Femur (tissue), 1 donor: Measurements from ENCODE around the gene KRTAP29-1.
"Not testable (repeated sequence)": the region's sequence is repeated elsewhere in the genome, so short reads cannot be mapped to it uniquely, and the experiment has no call there.

Experiments used
- DNase-seq: peaks from one replicate; pipeline ENCODE4 v3.0.0-alpha.2; 2017

KRTAP29-1 gene

DNA sequence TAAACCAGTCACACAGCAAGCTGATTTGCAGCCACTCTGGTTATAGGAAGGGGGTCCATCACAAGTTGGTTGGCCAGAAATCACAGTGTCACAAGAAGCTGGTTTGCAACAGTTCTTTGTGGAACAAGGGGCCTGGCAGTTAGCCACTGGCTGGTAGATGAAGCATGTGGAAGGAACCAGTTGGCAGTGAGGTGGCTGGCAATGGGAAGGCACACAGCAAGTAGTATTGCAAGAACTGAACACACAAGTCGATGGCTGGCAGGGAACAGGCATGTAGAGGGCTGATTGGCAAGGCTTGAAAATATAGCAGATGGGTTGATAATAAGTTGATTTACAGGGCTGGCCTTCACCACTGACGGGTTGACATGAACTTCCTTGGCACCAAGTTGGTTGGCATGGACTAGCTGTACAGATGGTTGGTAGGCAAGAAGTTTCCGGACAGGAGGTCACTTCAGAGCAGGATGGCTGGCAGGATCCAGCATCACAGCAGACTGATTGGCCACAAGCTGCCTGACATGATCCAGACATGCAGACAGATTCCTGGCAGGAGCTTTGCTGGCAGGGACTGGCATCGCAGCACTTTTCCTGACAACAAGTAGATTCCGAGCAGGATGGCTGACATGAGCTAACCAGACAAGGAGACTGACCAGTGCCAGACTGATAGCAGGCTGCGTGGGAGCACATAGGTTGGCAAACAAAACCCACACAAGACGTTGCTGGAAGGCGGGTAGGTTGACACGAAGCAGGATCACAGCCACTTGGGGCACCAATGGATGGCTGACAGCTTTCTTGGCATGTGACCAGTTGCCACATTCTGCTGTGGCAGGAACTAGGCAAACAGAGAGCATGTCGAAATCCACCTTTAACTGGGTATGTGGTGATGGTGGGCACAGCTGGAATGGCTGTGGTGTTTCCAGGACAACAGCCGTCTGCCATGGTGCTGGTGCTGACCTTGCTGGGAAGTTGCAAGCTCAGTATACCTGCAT, at the start of gene KRTAP29-1:
Gene KRTAP29-1, minus strand, starts transcription at position 936 of the 986 bp plus-strand sequence. Its CDS starts 0 bp downstream, at position 936.
- no peak for DNase-seq

GRCh38 chr17:41351177-41351576, 48.5 kb upstream of the KRTAP29-1 start:
- DNase-seq: no peak

- not testable (repeated sequence) for DNase-seq
Observed at GRCh38 chr17:41350381-41350878, 47.8 kb upstream of the KRTAP29-1 start, which contains the start of gene KRT33A. TSS of gene KRT33A (minus strand) at chr17:41350828. CDS start at chr17:41350767, 61 bp downstream.

DNA sequence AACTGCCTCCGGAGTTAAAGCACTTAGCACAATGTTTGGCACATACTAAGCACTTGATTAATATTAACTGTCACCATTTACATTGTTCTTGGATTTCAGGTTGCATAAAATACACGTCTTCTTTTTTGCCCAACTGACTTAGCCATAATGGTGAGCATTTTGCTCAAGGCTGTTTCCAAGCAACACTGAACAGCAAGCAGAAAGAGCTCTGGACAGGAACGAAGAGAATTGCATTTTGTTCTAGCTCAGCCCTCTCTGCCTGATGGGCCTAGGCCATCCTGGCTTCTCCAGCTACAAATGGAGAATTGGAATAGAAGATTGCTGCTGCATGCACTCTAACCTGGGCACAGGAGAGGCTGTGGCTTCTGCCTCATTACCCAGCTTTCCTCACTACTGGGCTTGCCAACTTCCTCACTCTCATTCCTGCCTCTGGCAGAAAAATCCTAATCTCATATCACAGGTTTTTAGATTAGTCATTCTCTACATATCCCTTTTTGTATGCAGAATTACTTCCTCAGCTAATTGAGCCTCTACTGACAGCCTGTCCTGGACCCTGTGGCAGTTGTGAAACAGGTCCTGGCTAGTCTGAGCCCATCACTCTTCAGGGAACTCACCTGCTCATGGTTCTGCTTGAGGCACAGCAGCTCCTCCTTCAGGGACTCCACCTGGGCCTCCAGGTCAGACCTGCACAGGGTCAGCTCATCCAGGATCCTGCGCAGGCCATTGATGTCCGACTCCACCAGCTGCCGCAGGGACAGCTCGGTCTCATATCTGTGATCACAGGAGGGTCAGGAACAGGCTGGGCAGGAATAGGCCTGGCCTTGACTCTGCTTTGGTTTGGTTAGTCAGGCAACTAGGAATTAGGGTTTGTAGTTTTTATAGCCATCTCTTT, 45.5 kb upstream of the KRTAP29-1 start:
- no peak for DNase-seq

- DNase-seq: not testable (repeated sequence)
Observed at GRCh38 chr17:41346421-41346820, 43.8 kb upstream of the KRTAP29-1 start.

DNA sequence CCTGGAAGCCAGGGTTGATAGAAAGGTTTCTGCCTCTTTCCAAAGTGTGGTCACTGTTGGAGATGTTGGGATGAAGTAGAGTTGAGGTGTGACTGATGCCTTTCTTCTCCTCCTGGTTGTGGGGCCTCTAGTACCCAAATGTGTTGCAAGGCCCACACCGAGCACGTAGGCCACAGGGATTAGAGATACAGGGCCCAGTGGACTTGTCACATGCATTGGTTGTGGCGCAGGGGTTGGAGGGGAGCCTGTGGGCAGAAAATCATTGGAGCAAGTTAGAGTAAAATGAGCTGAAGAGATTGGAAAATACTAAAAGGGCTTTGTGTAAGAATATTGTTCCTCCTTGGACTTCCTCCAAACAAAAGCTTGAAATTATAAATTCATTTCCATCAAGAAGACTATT, 43.3 kb upstream of the KRTAP29-1 start:
- no peak for DNase-seq

GRCh38 chr17:41343029-41343428, 40.4 kb upstream of the KRTAP29-1 start:
- no peak for DNase-seq

DNA sequence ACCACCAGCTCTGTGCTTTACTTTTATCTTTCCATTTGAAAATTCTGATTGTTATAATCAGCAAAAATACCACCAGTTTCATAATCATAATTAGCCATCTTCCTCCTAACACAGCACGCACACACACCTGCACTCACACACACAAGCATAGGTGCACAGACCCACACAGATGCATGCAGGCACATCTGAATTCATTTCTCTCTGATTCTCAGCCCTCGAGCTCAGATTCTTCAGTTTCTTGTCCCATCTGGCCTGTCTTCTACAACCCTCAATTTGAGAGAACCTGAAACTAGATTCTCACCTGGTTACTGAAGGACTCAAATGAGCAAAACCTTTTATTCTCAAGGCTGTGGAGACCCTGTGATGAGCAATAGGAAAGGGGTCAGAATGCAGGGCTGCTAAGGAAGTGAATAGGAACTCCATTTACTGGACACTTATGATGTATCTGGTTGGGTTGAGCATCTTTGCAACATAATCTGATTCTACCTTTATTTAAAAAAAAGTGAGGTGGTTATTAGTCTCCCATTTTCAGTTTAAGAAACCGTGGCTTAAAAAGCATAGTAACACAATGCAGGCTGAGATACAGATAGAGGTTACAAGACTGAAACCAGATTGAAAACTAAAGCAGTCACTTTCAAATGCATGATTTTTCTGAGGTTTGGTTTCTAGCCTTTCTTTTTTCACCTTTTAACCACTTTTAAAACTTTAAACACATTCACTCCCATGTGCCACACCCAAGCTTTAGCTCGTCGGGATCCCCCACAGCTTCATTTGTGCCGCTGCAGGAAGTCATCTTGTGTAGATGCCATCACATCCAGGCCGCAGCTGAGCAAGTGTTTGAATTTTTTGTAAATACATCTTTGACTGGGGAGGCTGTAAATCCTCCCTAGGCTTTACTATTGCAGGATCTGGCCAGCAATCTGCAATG, 38.5 kb upstream of the KRTAP29-1 start:
- DNase-seq: no peak

DNA sequence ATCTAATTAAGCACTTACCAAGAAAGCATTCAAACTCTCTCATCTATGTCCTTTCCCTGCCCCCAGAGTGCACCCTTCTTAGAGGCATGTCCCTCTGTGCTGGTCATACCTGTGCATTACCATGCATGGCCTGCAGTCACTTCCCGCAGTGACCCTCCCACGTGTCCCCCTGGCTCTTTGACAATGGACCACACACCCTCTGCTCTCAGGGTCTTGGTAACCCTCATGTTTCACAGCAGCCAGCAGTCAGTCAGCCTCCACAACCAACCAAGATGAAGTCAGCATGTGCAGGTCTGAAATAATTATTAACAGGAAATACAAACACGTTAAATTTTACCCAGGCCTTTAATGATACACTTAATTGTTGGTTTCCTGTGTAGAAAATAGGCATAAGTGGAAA, 37.8 kb upstream of the KRTAP29-1 start:
- no peak for DNase-seq

GRCh38 chr17:41339571-41340172, 37.0 kb upstream of the KRTAP29-1 start:
- no peak for DNase-seq

- no peak for DNase-seq
Observed at GRCh38 chr17:41338961-41339485, 36.4 kb upstream of the KRTAP29-1 start.

DNA sequence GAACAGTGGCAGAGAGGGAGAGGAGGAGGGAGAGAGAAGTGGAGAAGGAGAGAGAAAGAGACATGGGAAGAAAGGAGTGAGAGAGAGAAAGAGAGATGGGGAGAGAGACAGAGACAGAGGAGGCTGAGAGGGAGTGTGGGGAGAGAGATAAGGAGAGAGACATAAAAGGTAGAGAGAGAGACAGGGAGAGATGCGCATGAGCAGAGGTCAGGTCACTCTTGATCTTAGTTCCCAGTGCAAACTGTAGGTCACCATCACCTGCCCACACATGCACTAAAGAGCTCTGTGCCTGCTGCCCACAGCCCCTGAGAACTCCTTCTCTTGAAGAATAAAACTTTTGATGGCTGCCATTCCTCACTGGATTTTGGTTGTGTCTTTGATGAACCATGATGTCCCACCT, 33.1 kb upstream of the KRTAP29-1 start:
- DNase-seq: no peak

DNA sequence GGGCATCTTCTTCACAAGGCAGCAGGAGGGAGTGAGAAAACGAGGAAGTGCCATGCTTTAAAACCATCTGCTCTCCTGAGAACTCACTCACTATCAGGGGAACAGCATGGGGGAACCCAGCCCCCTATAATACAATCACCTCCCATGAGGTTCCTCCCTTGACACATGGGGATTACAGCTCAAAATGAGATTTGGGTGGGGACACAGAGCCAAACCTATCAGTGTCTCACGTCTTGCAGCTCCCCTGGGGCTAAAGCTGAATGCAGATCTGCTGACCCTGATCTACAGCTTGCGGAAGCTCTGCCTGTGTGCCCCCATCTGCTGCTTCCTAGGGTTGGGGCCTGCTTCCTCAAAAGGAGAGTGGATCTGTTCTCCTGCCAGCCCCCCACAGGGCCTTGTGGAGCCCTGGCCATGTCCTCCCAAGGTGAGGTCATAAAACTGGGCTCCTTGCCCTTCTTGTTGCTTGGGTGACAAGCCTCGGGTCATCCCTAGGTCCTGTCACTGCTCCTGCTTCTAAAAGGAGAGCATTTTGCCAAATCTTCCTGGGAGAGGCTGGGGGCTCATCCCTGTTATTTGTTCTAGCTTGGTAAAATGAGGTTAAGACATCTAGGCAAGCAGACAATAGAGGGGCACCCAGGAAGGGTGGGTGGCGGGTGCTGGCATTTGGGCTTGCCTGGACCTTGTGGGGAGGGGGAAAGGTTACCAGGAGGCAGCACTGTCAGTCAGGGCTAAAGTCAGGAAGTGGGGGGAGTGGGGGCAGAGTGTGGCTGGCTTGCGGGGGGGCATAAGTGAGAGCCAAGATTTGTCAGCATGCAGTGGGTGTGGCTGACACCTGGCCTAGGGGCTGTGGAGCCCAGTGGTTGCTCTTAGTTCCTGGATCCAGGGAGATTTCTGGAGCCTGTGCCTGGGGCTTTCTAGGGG, 32.0 kb upstream of the KRTAP29-1 start:
- no peak for DNase-seq

DNA sequence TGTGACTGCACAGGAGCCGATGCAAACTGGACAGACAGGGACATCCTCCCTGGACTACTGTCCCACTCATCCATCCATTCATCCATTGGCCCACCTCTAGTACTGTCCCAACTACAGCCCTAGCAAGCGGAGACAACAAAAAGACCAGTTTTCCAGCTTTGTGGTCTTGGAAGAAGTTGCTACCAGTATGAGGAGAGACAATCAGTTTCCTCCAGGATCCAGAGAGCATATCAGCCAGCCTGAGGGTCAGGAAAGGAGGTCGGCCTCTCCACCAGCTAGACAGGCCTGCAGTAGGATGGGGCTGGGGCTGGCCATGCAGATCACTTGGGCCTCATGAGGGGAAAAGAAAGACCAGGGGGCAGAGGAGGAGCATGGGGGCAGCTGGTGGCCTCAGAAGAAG, 31.2 kb upstream of the KRTAP29-1 start:
- no peak for DNase-seq

- DNase-seq: no peak
Observed at GRCh38 chr17:41333098-41333497, 30.4 kb upstream of the KRTAP29-1 start.

- no peak for DNase-seq
Observed at GRCh38 chr17:41332239-41332638, 29.6 kb upstream of the KRTAP29-1 start.

- DNase-seq: no peak
Observed at GRCh38 chr17:41331606-41332005, 29.0 kb upstream of the KRTAP29-1 start.

- peak; percentile 31 for DNase-seq
Observed at GRCh38 chr17:41329279-41329948, 26.8 kb upstream of the KRTAP29-1 start.

DNA sequence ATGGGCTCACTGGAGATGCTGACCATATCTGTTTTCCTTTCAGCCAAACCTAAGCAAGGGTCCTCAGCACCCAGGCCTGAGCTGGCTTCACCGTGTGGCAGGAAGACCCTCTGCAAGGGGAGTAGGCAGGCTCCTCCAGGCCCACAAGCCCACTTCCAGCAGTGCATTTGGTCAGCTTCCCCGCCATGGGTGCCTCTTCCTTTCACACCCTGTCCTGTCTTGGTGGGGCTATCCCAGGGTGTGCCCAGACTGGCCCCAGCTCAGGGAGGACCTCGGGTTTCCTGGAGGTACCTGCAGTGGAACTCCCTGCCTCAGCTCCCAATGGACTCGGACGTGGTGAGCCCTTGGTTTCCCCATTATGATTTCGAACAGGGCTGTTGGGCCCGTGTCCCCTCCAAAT, 25.6 kb upstream of the KRTAP29-1 start:
- no peak for DNase-seq
